Parathyroid adenoma (tissue), 2 donors: ENCODE measurements around the gene SH3PXD2B.

Experiments
- H2AFZ ChIP-seq: fragments of 300-600 bp; sonication (generic); one replicate; pipeline ENCODE4 v1.7.0; 2017; ENCODE audit warnings: antibody characterized with exemption, mild to moderate bottlenecking
- H3K27ac ChIP-seq: fragments of 300-600 bp; sonication (generic); one replicate; pipeline ENCODE4 v1.7.0; 2017
- H3K27me3 ChIP-seq: fragments of 300-600 bp; sonication (generic); one replicate; pipeline ENCODE4 v1.7.0; 2017; ENCODE audit warnings: low read length; ENCODE audit not compliant: control insufficient read depth, insufficient read depth
- H3K36me3 ChIP-seq: fragments of 300-600 bp; sonication (generic); one replicate; pipeline ENCODE4 v1.7.0; 2017; ENCODE audit warnings: low read length; ENCODE audit not compliant: control insufficient read depth, insufficient read depth
- H3K4me1 ChIP-seq: fragments of 300-600 bp; sonication (generic); one replicate; pipeline ENCODE4 v1.7.0; 2017; ENCODE audit warnings: control low read depth
- H3K4me2 ChIP-seq: fragments of 300-600 bp; sonication (generic); one replicate; pipeline ENCODE4 v1.7.0; 2017; ENCODE audit warnings: low read length
- H3K4me3 ChIP-seq: fragments of 300-600 bp; sonication (generic); one replicate; pipeline ENCODE4 v1.7.0; 2017; ENCODE audit warnings: low read depth, low read length
- H3K79me2 ChIP-seq: fragments of 300-600 bp; sonication (generic); one replicate; pipeline ENCODE4 v1.7.0; 2017; ENCODE audit warnings: control low read depth
- H3K9ac ChIP-seq: fragments of 300-600 bp; sonication (generic); one replicate; pipeline ENCODE4 v1.7.0; 2017; ENCODE audit warnings: mild to moderate bottlenecking
- H3K9me3 ChIP-seq: fragments of 300-600 bp; sonication (generic); one replicate; pipeline ENCODE4 v1.7.0; 2017; ENCODE audit warnings: low read length; ENCODE audit not compliant: control insufficient read depth
- TF ChIP-seq, protein P1 (sequence below): fragments of 300-600 bp; sonication (generic); IDR thresholded peaks from one replicate; pipeline ENCODE4 v1.7.0; 2017; ENCODE audit warnings: antibody characterized with exemption, mild to moderate bottlenecking
- donor health status: primary hyperparathyroidism.

Gene SH3PXD2B

DNA sequence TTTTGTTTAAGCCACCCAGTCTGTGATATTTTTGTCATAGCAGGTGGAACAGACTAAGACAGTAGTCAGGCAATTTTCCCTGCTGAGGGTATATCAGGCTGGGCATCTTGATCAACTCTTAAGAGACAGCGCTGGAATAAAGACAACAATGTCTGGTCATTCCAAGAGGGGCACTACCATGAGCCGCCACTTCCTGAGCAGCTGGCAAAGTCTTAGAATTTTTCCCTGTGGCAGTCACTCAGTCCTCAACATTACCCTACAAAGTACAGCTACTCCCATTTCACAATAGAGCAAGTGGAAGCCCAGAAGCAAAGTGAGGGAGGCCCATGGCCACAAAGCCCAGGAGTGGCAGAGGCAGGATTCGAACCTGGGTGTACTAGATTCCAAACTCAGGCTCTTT is 74.8 kb downstream of the SH3PXD2B start:
- Histone ChIP-seq H3K27me3 (no peaks in the 10 kb centered on the region), H3K9me3 (no peaks in the 10 kb centered on the region), H3K4me2 (no peak overlapping the region), H3K27ac (no peak overlapping the region), H3K9ac (no peak overlapping the region), H3K4me3 (no peak overlapping the region), H3K79me2 (no peaks in the 10 kb centered on the region), H2AFZ (no peak overlapping the region), H3K36me3 (no peaks in the 10 kb centered on the region), H3K4me1 (no peaks in the 10 kb centered on the region)
- TF ChIP-seq, protein P1, sequence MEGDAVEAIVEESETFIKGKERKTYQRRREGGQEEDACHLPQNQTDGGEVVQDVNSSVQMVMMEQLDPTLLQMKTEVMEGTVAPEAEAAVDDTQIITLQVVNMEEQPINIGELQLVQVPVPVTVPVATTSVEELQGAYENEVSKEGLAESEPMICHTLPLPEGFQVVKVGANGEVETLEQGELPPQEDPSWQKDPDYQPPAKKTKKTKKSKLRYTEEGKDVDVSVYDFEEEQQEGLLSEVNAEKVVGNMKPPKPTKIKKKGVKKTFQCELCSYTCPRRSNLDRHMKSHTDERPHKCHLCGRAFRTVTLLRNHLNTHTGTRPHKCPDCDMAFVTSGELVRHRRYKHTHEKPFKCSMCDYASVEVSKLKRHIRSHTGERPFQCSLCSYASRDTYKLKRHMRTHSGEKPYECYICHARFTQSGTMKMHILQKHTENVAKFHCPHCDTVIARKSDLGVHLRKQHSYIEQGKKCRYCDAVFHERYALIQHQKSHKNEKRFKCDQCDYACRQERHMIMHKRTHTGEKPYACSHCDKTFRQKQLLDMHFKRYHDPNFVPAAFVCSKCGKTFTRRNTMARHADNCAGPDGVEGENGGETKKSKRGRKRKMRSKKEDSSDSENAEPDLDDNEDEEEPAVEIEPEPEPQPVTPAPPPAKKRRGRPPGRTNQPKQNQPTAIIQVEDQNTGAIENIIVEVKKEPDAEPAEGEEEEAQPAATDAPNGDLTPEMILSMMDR, result no peak

DNA sequence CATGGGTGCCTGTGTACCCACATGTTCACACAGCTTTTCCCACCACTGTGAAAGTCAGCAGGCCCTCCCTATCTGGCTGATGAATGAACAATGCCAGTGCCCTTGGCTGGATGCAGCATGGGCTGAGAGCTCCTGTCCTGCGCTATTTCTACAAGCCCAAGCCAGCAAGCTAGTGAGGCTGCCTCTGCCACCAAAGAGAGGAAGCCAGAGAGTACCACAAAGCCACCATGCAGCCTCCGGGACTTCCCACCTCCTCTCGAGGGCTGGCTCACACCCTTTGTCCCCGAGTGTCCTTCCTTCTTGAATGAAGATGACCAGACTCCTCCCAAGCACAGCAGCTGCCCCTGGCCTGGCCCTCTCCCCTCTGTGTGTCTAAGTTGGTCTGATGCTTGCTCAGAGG is 76.5 kb downstream of the SH3PXD2B start:
- Histone ChIP-seq H3K9me3 (no peaks in the 10 kb centered on the region), H3K36me3 (no peaks in the 10 kb centered on the region), H3K4me1 (no peaks in the 10 kb centered on the region), H3K79me2 (no peaks in the 10 kb centered on the region), H3K9ac (no peak overlapping the region), H2AFZ (no peak overlapping the region), H3K4me2 (no peak overlapping the region), H3K4me3 (no peak overlapping the region), H3K27ac (no peak overlapping the region), H3K27me3 (no peaks in the 10 kb centered on the region)
- TF ChIP-seq, protein P1, result no peak

DNA sequence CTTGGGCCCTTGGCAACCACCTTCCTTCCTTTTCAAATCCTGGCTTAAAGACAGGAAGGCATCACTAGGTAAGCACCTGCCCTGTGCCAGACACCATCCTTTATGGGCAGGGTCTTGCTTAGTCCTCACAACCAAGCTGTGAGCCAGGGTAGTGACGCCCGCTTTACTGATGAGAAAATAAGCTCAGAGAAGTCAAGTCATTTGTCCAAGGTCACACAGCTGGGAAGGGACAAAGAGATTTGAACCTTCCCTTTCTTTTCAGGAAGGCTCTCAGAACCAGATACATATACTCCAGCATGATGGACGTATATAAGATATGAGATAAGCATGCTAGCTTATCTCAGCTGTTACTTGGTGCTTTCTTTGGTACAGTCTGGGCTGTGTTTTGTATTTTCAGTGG is 76.9 kb downstream of the SH3PXD2B start:
- no peak overlapping the region for H3K4me2 ChIP-seq
- H2AFZ ChIP-seq, result no peak overlapping the region
- no peaks in the 10 kb centered on the region for H3K27me3 ChIP-seq
- H3K4me1 ChIP-seq, result no peaks in the 10 kb centered on the region
- H3K36me3 ChIP-seq, result no peaks in the 10 kb centered on the region
- no peak overlapping the region for H3K9ac ChIP-seq
- TF ChIP-seq, protein P1, result no peak
- H3K79me2 ChIP-seq, result no peaks in the 10 kb centered on the region
- no peaks in the 10 kb centered on the region for H3K9me3 ChIP-seq
- no peak overlapping the region for H3K4me3 ChIP-seq
- H3K27ac ChIP-seq, result no peak overlapping the region

DNA sequence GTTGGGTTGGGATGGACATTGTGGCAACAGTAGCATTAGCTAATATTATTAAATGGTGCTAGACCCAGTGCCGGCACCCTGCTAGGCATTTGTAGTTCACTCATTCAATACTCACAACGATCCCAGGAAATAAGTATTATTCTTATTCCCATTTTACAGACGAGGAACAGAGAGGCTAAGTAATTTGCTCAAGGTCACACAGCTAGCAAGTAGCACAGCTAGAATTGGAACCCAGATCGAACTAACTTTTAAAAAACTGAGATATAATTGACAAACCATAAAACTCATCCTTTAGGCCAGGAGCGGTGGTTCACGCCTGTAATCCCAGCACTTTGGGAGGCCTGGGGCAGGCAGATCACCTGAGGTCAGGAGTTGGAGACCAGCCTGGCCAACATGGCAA is 79.5 kb downstream of the SH3PXD2B start:
- TF ChIP-seq, protein P1, result no peak
- no peak overlapping the region for H3K27ac ChIP-seq

GRCh38 chr5:172373680-172374079 is 80.6 kb downstream of the SH3PXD2B start:
- Histone ChIP-seq H3K27ac (no peak overlapping the region), H3K9ac (no peak overlapping the region), H3K36me3 (no peaks in the 10 kb centered on the region), H3K9me3 (peaks cover 4% of the 10 kb centered on the region), H3K27me3 (no peaks in the 10 kb centered on the region), H3K4me2 (no peak overlapping the region), H3K4me3 (no peak overlapping the region), H2AFZ (no peak overlapping the region), H3K4me1 (no peaks in the 10 kb centered on the region), H3K79me2 (no peaks in the 10 kb centered on the region)
- TF ChIP-seq, protein P1, result no peak

More for the DNA sequence above, 79.5 kb downstream of the SH3PXD2B start:
- H3K9me3 ChIP-seq, result peaks cover 4% of the 10 kb centered on the region
- H3K27me3 ChIP-seq, result no peaks in the 10 kb centered on the region
- H3K36me3 ChIP-seq, result no peaks in the 10 kb centered on the region
- H3K79me2 ChIP-seq, result no peaks in the 10 kb centered on the region
- H3K4me1 ChIP-seq, result no peaks in the 10 kb centered on the region
- H3K9ac ChIP-seq, result no peak overlapping the region
- H3K4me3 ChIP-seq, result no peak overlapping the region
- H3K4me2 ChIP-seq, result no peak overlapping the region
- no peak overlapping the region for H2AFZ ChIP-seq
